Uterus (tissue), 4 donors: ENCODE results near the gene MTMR2. TPM values are rescaled to one million over a fixed set of nuclear protein-coding genes. Genes with fewer than 3 reads are reported as not detected.

Experiments
- DNase-seq, 2 donors: peaks; one replicate each; pipeline ENCODE4 v3.0.0-alpha.2; 2019 to 2020
- H3K27ac ChIP-seq, 2 donors: fragments of 200-600 bp; sonication (generic); 1 replicate in 1 of 2; 2 replicates in 1 of 2; pipeline ENCODE4 v1.5.1; 2016 to 2018
- H3K27me3 ChIP-seq, 2 donors: fragments of 200-600 bp; sonication (generic); one replicate each; pipeline ENCODE4 v1.5.1; 2018 to 2019; ENCODE audit warnings: control low read depth in 1 of 2
- H3K36me3 ChIP-seq, 2 donors: fragments of 200-600 bp; sonication (generic); one replicate each; pipeline ENCODE4 v1.5.1; 2019; ENCODE audit warnings: control low read depth in 1 of 2
- H3K4me1 ChIP-seq, 2 donors: fragments of 200-600 bp; sonication (generic); one replicate each; pipeline ENCODE4 v1.5.1; 2018 to 2019; ENCODE audit warnings: control low read depth in 1 of 2
- H3K4me3 ChIP-seq, 2 donors: fragments of 200-600 bp; sonication (generic); 1 replicate in 1 of 2; 2 replicates in 1 of 2; pipeline ENCODE4 v1.5.1; 2018 to 2019; ENCODE audit warnings: mild to moderate bottlenecking in 1 of 2
- H3K9me3 ChIP-seq, 2 donors: fragments of 200-600 bp; sonication (generic); one replicate each; pipeline ENCODE4 v1.5.1; 2019; ENCODE audit warnings: control low read depth in 1 of 2
- CTCF ChIP-seq, 4 experiments: fragments of 200-600 bp in 2 of 4; fragments of 450-650 bp in 2 of 4; sonication (generic) in 2 of 4; IDR thresholded peaks; one replicate each; pipeline ENCODE4 v1.5.1; 2016 to 2019; ENCODE audit warnings: antibody characterized with exemption in 4 of 4, mild to moderate bottlenecking in 2 of 4, moderate library complexity in 1 of 4
- POLR2A ChIP-seq, 2 donors: fragments of 450-650 bp; IDR thresholded peaks; one replicate each; pipeline ENCODE4 v1.6.1; 2016; ENCODE audit warnings: antibody characterized with exemption in 2 of 2, mild to moderate bottlenecking in 1 of 2, moderate library complexity in 1 of 2
- intact Hi-C: fragments of 100-400 bp; cut with DNase I; formaldehyde crosslinking; loops from one replicate; pipeline ENCODE4 v1.15.1; 2023; ENCODE audit warnings: low total_unique reads
- total RNA-seq, 4 donors: library from RNA; depleted of rRNA in 3 of 4; stranded (reverse); fragments of >200 nt in 3 of 4; gene quantifications; one replicate each; pipeline versions ENCODE4 v1.1.0 to v1.2.4, GENCODE V29; 2014 to 2023
- donor health status: DM: yes; HTN: yes; CAD: no.

The MTMR2 gene
- total RNA-seq, 4 donors from 2014 or later: 10.9 to 45.5 (median 21.6) TPM

GRCh38 chr11:95915051-95915450 lies 8.9 kb downstream of the MTMR2 start:
- TF ChIP-seq CTCF (IDR thresholded peaks at IDR 0.05): no peak
- Histone ChIP-seq H3K27me3 (no peaks in the 10 kb centered on the region), H3K9me3 (no peaks in the 10 kb centered on the region), H3K27ac (no peak overlapping the region), H3K4me3 (no peak overlapping the region), H3K4me1 (no peaks in the 10 kb centered on the region), H3K36me3 (no peaks in the 10 kb centered on the region)
- intact Hi-C loops: no loop called here
- DNase-seq: no peak

- no peak for DNase-seq
- Histone ChIP-seq H3K9me3 (no peaks in the 10 kb centered on the region), H3K4me3 (no peak overlapping the region), H3K27me3 (no peaks in the 10 kb centered on the region), H3K27ac (no peak overlapping the region), H3K4me1 (no peaks in the 10 kb centered on the region), H3K36me3 (no peaks in the 10 kb centered on the region)
- TF ChIP-seq CTCF (IDR thresholded peaks at IDR 0.05): no peak
- no peak for TF ChIP-seq POLR2A (IDR thresholded peaks at IDR 0.05)
- intact Hi-C loops: no loop called here
These were observed 9.9 kb downstream of the MTMR2 start for GRCh38 chr11:95913830-95914615.

- no peak for DNase-seq
- Histone ChIP-seq H3K9me3 (no peaks in the 10 kb centered on the region), H3K27ac (no peak overlapping the region), H3K27me3 (no peaks in the 10 kb centered on the region), H3K4me1 (no peaks in the 10 kb centered on the region), H3K4me3 (no peak overlapping the region), H3K36me3 (no peaks in the 10 kb centered on the region)
- intact Hi-C loops: no loop called here
- TF ChIP-seq CTCF (IDR thresholded peaks at IDR 0.05) (no peak), POLR2A (IDR thresholded peaks at IDR 0.05) (no peak)
These were observed 10.9 kb downstream of the MTMR2 start for GRCh38 chr11:95912902-95913560.

GRCh38 chr11:95911369-95911759 lies 12.5 kb downstream of the MTMR2 start:
- H3K9me3 ChIP-seq: no peaks in the 10 kb centered on the region
- intact Hi-C loops: no loop called here
- H3K4me3 ChIP-seq: no peak overlapping the region
- no peak for DNase-seq
- no peaks in the 10 kb centered on the region for H3K36me3 ChIP-seq
- H3K4me1 ChIP-seq: no peaks in the 10 kb centered on the region
- no peak overlapping the region for H3K27ac ChIP-seq
- no peaks in the 10 kb centered on the region for H3K27me3 ChIP-seq
- no peak for TF ChIP-seq POLR2A (IDR thresholded peaks at IDR 0.05)
- no peak for TF ChIP-seq CTCF (IDR thresholded peaks at IDR 0.05)

- Histone ChIP-seq H3K27me3 (no peaks in the 10 kb centered on the region), H3K9me3 (no peaks in the 10 kb centered on the region), H3K27ac (no peak overlapping the region), H3K4me3 (no peak overlapping the region), H3K4me1 (no peaks in the 10 kb centered on the region), H3K36me3 (no peaks in the 10 kb centered on the region)
- intact Hi-C loops: no loop called here
- TF ChIP-seq POLR2A (IDR thresholded peaks at IDR 0.05) (no peak), CTCF (IDR thresholded peaks at IDR 0.05) (no peak)
- no peak for DNase-seq
These were observed 13.1 kb downstream of the MTMR2 start for GRCh38 chr11:95910638-95911368.
